ENCODE measurements around the gene MIER2.
A peak's percentile ranks its signal among the peaks of the same experiment; 100 is the strongest.
"Not testable (repeated sequence)": the region's sequence is repeated elsewhere in the genome, so short reads cannot be mapped to it uniquely, and the experiment has no call there.

MIER2 gene, protein sequence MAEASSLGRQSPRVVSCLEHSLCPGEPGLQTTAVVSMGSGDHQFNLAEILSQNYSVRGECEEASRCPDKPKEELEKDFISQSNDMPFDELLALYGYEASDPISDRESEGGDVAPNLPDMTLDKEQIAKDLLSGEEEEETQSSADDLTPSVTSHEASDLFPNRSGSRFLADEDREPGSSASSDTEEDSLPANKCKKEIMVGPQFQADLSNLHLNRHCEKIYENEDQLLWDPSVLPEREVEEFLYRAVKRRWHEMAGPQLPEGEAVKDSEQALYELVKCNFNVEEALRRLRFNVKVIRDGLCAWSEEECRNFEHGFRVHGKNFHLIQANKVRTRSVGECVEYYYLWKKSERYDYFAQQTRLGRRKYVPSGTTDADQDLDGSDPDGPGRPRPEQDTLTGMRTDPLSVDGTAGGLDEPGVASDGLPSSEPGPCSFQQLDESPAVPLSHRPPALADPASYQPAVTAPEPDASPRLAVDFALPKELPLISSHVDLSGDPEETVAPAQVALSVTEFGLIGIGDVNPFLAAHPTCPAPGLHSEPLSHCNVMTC

DNA sequence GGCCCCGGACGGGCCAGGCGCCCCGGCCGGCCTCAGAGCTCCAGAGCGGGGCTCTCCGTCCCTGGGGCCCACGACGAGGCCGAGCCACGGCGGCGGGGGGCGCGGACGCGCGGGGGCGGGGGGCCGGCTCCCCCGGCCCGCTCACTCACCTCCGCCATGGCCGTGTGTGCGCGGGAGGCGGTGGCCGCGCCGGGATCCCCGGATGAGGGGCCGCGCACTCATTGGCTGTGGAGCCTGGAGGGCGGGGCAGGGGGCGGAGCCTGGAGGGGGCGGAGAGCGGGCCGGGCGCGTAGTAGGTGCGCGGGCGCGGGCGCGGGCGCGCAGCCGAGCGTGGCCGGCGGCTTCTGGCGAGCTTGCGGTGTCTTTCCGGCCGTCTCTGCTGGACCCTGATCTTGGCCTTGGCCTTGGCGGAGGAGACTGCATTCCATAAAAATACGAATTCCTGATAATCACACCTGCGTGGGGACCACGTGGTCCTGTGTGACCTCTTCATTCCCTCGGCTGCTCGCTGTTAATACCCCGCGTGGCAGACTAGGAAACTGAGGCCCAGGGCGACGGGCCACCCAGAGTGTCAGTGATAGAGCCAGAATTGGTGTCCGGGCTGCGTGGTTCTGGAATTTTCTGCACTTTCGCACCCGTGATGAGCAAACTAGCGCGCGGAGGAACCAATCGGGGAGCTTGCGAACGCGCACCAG is at the start of gene MIER2:
Gene MIER2, minus strand, starts transcription at position 172 of the 695 bp plus-strand sequence. Its CDS starts 14 bp downstream, at position 158.
- peak; percentile 89 for DNase-seq (ENCODE audit: low read depth)

DNA sequence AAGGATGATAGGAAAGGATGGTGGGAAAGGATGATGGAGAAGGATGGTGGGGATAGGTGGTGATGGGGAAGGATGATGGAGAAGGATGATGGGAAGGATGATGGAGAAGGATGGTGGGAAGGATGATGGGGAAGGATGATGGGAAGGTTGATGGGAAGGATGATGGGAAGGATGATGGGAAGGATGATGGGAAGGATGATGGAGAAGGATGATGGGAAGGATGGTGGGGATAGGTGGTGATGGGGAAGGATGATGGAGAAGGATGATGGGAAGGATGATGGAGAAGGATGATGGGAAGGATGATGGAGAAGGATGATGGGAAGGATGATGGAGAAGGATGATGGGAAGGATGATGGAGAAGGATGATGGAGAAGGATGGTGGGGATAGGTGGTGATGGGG is 49.0 kb upstream of the MIER2 start:
- not testable (repeated sequence) for DNase-seq (ENCODE audit: low read depth)

DNA sequence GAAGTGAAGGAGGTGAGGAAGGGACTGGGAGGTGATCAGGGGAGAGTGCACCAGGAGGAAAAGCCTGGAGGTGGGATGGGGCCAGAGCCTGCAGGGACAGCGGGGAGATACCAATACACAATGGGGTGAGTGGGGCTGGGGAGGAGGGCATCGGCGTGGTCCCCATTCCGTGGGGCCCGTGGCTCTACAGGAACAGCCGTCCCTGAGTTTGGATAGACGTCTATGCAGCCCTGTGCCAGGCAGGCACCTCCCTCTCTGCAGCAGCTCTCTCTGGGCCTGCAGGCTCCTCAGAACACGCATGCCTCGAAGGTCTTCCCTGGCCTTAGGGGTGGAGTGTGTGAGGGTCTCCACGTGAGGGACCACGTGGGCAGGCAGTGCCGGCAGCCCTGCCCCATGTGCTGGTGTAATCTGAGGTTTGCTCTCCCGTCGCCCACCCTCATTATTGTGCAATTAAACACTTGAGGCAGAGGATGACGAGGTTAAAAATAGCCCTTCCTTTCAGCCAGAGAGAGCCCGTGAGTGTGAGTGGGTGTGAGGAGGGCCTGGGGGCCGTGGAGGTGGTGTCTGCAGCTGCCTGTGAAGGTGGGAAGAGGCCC is 47.9 kb upstream of the MIER2 start:
- no peak for DNase-seq (ENCODE audit: low read depth)

DNA sequence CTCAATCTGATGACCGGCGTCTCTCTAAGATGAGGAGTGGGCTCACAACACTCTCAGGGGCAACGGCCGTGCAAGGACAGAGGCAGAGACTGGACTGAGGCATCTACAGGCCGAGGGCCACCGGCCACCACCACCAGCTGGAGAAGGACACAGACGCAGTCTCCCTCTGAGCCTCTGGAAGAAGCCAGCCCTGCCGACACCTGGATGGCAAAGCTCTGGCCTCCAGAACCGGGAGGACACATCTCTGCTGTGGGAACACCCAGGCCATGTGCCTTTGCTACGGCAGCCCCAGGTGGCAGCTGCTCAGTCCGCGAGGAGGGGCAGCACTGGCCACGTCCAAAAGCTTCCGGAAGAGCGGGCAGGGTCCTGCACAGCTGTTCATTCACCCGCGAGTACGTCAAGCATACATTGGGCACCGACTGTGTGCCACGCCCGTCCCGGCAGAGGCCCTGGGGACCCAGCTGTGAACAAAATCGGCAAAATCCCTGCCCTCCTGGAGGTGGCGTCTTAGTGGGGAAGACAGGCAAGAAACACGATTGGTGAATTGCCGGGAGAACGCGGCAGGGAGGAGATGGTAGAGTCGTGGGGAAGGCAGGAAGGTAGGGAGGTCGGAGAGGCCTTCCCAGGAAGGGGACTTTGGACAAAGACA is 47.3 kb upstream of the MIER2 start:
- DNase-seq (ENCODE audit: low read depth) = no peak

- no peak for DNase-seq (ENCODE audit: low read depth)
These were observed 46.6 kb upstream of the MIER2 start for GRCh38 chr19:391207-391557.

DNA sequence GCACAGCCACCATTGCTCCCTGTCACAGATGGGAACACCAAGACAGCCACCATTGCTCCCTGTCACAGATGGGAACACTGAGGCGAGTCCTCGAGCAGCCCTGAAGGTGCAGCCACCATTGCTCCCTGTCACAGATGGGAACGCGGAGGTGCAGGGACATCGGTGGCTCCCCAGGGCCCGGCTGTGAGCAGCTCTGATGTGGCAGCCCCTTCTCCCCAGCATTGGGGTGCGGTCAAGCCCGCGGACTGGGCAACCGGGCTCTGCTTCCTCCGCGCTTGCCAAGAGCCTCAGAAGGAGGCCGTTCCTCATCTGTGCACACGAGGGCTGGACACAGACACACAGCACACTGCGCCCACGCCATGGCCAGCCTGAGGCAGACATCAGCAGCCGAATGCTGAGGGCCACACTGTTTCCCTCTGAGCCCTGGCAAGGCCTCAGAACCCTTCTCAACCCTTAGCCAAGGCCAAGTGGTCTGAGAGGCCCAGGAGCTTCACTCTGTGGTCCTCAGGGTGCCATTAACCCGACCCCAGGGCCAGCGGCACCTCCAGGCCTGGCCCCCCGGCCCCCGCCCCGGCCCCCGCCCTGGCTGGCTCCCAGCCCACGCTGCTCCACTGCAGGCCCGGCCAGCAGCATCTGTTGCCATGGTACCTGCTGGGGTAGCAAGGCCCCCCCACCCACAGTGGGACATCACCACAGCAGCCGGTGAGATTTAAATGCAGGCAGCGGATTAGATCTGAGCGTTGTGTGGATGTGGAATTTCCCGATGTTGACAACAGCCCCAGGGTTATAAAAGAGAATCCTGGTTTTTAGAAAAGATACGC is 46.0 kb upstream of the MIER2 start:
- DNase-seq (ENCODE audit: low read depth) = no peak

GRCh38 chr19:389935-390289 is 45.3 kb upstream of the MIER2 start:
- no peak for DNase-seq (ENCODE audit: low read depth)

DNA sequence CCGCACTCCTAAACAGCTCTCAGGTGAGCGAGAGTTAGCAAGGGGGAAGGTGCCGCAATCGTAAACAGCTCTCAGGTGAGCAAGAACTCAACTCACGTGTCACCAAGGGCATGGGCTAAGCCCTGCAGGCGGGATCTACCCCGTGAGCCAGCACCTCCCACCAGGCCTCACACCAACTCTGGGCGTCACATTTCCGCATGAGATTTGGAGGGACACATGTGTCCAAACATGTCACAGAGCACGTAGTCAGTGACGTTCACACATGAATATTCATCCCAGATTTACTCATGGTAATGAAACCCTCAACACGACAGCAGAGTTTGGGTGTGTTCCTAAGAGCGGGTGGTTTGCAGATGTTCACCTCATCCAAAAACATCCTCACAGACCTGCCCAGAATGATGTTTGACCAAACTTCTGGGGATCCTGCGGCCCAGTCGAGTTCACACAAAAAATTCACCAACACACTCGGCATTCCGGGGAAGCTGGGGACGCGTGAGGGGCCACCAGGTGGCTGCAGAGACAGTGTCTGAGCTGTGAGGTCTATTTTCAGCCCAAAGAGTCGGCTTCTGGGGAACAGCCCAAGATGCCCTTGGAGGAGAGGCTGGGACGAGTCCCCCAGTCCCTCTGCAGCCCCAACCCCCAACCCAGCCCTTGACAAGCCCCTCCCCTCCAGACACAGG is 44.8 kb upstream of the MIER2 start:
- DNase-seq (ENCODE audit: low read depth) = no peak

DNA sequence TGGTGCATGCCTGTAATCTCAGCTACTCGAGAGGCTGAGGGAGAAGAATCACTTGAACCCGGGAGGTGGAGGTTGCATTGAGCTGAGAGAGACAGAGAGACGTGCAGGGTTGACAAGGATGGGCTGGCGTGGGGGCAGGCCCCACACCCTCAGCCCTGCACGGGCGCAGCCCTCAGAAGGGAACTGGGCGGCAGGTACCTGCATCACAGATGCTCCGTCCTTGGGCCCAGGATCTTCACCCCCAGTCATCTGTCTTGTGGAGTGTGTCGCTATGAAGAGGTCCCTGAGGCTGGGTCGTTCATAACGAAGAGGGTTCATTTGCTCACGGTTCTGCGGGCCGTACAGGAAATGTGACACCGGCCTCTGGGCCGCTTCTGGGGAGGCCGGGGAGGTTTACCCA is 44.1 kb upstream of the MIER2 start:
- no peak for DNase-seq (ENCODE audit: low read depth)

DNA sequence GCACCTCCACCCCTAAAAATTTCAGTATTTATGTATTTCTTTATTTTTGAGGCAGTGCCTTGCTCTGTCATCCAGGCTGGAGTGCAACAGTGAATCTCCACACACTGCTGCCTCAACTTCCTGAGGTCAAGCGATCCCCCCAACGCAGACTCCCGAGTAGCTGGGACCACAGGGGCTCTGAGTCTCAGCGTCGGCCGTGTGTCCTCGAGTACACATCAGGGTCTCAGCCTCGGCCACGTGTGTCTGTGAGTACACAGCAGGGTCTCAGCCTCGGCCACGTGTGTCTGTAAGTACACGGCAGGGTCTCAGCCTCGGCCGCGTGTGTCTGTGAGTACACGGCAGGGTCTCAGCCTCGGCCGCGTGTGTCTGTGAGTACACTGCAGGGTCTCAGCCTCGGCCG is 43.2 kb upstream of the MIER2 start:
- DNase-seq (ENCODE audit: low read depth) = no peak

DNA sequence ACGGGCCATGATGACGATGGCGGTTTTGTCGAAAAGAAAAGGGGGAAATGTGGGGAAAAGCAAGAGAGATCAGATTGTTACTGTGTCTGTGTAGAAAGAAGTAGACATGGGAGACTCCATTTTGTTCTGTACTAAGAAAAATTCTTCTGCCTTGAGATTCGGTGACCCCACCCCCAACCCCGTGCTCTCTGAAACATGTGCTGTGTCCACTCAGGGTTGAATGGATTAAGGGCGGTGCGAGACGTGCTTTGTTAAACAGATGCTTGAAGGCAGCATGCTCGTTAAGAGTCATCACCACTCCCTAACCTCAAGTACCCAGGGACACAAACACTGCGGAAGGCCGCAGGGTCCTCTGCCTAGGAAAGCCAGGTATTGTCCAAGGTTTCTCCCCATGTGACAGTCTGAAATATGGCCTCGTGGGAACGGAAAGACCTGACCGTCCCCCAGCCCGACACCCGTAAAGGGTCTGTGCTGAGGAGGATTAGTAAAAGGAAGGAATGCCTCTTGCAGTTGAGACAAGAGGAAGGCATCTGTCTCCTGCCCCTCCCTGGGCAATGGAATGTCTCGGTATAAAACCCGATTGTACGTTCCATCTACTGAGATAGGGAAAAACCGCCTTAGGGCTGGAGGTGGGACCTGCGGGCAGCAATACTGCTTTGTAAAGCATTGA is 42.2 kb upstream of the MIER2 start:
- DNase-seq (ENCODE audit: low read depth) = not testable (repeated sequence)

GRCh38 chr19:386189-386588 is 41.6 kb upstream of the MIER2 start:
- not testable (repeated sequence) for DNase-seq (ENCODE audit: low read depth)

DNA sequence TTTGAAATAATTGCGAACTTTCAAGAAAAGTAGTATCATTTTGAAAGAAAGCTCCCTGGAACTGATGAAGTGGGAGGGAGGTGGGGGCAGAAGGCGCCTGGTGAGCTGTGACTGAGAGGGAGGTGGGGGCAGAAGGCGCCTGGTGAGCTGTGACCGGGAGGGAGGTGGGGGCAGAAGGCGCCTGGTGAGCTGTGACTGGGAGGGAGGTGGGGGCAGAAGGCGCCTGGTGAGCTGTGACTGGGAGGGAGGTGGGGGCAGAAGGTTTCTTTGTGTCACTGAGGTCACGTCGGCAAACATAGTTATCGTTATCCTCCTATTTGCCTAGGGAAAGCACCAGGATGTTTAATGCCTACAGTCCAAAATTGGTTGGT is 40.2 kb upstream of the MIER2 start:
- no peak for DNase-seq (ENCODE audit: low read depth)

GRCh38 chr19:383922-384798 is 39.6 kb upstream of the MIER2 start:
- no peak for DNase-seq (ENCODE audit: low read depth)

DNA sequence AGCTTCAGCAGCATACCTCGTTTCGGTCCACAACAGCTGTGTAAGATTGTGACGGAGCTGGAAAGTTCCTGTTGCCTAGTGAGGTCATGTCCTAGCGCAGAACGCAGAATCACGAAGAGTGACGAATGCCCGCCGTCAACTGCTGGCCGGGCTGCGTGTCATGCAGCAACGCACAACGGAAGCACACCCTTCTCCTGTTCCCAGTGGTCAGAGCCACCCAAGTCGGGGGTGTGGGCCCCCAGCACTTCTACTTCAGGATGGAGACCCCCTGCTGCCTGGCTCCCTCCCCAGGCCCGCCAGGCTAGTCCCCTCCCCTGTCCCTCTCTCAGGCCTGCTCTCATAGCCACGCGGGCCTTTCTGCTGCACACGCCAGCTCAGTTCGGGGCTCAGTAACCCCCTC is 38.4 kb upstream of the MIER2 start:
- no peak for DNase-seq (ENCODE audit: low read depth)

GRCh38 chr19:382578-382977 is 38.0 kb upstream of the MIER2 start:
- peak; percentile 24 for DNase-seq (ENCODE audit: low read depth)

- peak; percentile 8 for DNase-seq (ENCODE audit: low read depth)
These were observed 37.3 kb upstream of the MIER2 start for GRCh38 chr19:381901-382300.

DNA sequence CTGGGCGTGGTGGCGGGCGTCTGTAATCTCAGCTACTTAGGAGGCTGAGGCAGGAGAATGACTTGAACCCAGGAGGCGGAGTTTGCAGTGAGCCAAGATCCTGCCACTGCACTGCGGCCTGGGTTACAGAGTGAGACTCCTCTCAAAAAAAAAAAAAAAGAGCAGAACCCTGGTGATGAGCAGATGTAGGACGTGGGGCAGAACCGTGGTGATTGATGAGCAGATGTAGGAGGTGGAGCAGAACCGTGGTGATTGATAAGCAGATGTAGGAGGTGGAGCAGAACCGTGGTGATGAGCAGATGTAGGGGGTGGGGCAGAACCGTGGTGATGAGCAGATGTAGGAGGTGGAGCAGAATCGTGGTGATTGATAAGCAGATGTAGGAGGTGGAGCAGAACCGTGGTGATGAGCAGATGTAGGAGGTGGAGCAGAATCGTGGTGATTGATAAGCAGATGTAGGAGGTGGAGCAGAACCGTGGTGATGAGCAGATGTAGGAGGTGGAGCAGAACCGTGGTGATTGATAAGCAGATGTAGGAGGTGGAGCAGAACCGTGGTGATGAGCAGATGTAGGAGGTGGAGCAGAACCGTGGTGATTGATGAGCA is 36.1 kb upstream of the MIER2 start:
- not testable (repeated sequence) for DNase-seq (ENCODE audit: low read depth)

DNA sequence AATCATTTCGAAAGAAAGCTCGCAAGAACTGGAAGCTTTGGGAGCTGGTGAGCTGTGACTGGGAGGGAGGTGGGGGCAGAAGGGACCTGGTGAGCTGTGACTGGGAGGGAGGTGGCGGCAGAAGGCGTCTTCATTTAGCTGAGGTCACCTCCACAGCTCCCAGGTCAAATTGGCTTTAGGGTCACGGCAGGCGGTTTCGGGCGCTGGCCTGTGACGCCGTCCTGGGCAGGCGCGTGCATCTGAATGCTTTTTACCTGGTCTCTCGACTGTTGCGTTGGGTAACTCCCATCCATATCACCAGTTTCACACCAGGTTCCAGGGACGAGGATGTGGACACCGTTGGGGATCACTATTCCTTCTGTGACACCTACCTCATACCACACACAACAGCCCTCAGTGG is 35.2 kb upstream of the MIER2 start:
- no peak for DNase-seq (ENCODE audit: low read depth)

Data from activated T-cell treated with anti-CD3 and anti-CD28 coated beads for 24 hours (primary cell).